Activated naive CD8-positive, alpha-beta T cell treated with anti-CD3 and anti-CD28 coated beads, Interleukin-2, amount 10 ng/mL, durations not matched to agents 7 days and 5 days (primary cell): ENCODE results near the gene CLASRP. TPM values are rescaled to one million over a fixed set of nuclear protein-coding genes. Genes with fewer than 3 reads are reported as not detected.
"Not testable (repeated sequence)": the region's sequence is repeated elsewhere in the genome, so short reads cannot be mapped to it uniquely, and the experiment has no call there.

ENCODE experiments used
- ATAC-seq: fragments of 150-1000 bp; cut with Tn5 transposase; one replicate; pipeline ENCODE4 v1.10.0; 2021; ENCODE audit warnings: low read depth, moderate library complexity
- POLR2A ChIA-PET: fragments of 350-600 bp; sonication (Branson Sonifier 250); formaldehyde crosslinking; loops from one replicate; lab custom pipeline; 2021; ENCODE audit warnings: antibody characterized with exemption; lab: Charles Lee
- DNase-seq: peaks from one replicate; pipeline ENCODE4 v3.0.0; 2021
- H3K27ac Mint-ChIP-seq: one replicate; pipeline ENCODE4 v1.8.0; 2022; ENCODE audit warnings: mild to moderate bottlenecking, mixed read lengths
- H3K27me3 Mint-ChIP-seq: one replicate; pipeline ENCODE4 v1.8.0; 2022; ENCODE audit warnings: mild to moderate bottlenecking, moderate library complexity, mixed read lengths
- H3K36me3 Mint-ChIP-seq: one replicate; pipeline ENCODE4 v1.8.0; 2021; ENCODE audit warnings: mild to moderate bottlenecking, mixed read lengths
- H3K4me1 Mint-ChIP-seq: one replicate; pipeline ENCODE4 v1.8.0; 2021; ENCODE audit warnings: mixed read lengths
- H3K4me3 Mint-ChIP-seq: one replicate; pipeline ENCODE4 v1.8.0; 2022; ENCODE audit warnings: mild to moderate bottlenecking, moderate library complexity, mixed read lengths
- H3K9me3 Mint-ChIP-seq: one replicate; pipeline ENCODE4 v1.8.0; 2021; ENCODE audit warnings: mixed read lengths
- total RNA-seq, 2 experiments: library from RNA; stranded (reverse); gene quantifications; one replicate each; pipeline ENCODE4 v1.2.3, GENCODE V29; 2021

The CLASRP gene
- total RNA-seq, 2 experiments from 2014 or later, result 128 to 129 TPM

DNA sequence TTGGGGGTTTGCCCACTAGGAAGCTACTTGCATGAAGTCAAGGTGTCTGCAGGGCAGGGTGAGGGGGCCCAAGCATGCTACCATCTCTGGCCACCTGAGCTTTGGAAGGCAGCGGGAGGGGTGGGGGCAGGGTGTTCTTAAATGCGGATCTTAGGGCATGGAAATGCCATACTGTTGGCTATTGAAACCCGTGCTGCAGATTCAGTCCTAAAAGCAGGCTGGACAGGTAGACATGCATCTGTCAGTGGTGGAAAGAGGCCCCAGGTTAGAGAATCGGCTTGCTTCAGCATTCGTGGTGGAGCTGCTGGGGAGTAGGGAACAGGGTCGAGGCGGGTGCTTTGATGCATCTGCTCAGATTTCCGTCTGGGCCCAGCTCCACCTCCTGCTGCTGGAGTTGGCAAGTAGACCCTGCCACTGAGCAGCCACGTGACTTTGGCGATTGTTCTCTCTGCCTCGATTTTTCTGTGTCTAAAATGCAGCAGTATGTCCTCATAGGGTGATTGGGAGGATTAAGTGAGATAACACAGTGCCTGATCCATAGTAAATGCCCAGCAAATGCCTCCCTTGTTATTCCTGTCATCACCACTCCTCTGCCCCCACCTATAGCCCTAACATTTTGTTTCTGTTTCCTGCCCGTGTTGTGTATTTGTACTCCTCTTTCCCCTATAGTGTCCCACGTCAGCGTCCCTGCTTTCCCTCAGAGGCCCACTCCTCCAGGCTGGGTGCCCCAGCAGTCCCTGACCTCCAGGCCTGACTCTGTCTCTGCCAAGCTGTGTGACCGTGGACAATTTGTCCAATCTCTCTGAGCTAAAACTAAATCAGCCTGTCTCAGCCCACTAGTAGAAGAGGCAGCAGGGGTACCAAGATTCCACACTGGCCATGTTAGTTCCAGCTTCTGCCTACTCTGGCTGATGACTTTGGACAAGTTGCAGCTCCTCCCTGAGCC lies 59.9 kb downstream of the CLASRP start:
- peak overlapping the region; percentile 31 for H3K27ac Mint-ChIP-seq
- H3K9me3 Mint-ChIP-seq, result no peaks in the 10 kb centered on the region
- ATAC-seq (no peak), DNase-seq (no peak)
- H3K4me3 Mint-ChIP-seq, result no peak overlapping the region
- POLR2A ChIA-PET, result interaction anchor here (1.4 kb wide), 1 partner anchor 20 kb away, joined by 3 read pairs; the partner anchor contains the start of gene GEMIN7
- peaks cover 49% of the 10 kb centered on the region for H3K4me1 Mint-ChIP-seq
- H3K27me3 Mint-ChIP-seq, result no peaks in the 10 kb centered on the region
- peaks cover 6% of the 10 kb centered on the region for H3K36me3 Mint-ChIP-seq

DNA sequence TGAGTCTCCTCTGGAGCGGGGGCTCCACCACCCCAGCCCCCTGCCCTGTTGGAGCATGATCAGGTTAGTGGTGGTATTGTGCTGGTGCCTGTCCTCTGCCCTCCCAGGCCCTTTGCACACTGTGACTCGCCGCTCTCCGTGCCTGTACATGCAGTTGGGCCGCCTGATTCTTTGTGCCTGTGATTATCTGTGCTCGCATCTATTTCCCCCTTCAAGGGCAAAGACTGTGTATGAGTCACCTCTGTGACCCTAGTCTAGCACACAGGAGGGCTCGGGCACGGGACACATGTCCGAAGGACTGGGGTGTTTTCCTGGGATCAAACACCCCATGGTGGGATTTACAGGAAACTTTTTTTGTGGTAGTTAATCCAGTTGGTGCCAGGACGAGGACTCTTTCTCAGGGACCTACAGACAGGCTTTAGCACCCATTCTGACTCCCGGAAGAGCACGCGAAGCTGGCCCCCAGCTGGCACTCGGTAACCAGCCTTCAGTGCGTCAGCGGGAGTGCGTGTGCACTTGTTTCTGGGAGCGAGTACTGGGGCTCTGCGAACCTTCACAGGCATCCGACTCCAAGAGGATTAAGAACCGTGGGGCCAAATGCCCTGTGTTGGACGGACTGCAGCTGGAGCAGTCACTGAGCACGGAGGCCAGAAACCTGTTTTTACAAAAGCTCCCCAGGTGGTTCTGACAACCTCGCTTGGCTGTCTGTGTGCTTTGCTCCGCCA lies 60.8 kb downstream of the CLASRP start:
- H3K4me3 Mint-ChIP-seq, result no peak overlapping the region
- POLR2A ChIA-PET, result no interaction called here
- no peaks in the 10 kb centered on the region for H3K27me3 Mint-ChIP-seq
- H3K4me1 Mint-ChIP-seq, result peaks cover 50% of the 10 kb centered on the region
- ATAC-seq (no peak), DNase-seq (no peak)
- H3K36me3 Mint-ChIP-seq, result peaks cover 6% of the 10 kb centered on the region
- no peaks in the 10 kb centered on the region for H3K9me3 Mint-ChIP-seq
- H3K27ac Mint-ChIP-seq, result no peak overlapping the region

DNA sequence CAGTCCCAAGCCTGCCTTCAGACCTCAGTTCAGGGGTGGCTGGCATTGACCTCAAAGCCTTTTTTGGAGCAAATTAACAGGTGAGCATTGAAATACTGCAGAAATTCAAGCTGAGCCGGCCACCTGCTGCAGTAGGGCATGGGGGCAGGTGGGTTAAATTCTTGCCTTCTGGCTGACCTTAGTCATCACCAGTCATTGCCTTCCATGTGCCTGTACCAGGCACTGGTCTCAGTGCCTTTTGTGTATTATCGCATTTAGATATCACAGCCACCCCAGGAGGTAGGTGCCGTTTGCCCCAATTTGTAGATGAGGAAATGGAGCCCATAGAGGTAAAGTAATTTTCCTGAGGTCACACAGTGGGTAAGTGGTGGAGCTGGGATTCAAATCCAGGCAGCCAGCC lies 61.4 kb downstream of the CLASRP start:
- POLR2A ChIA-PET, result interaction anchor here (1.3 kb wide), 1 partner anchor 25 kb away, joined by 3 read pairs; no protein-coding TSS in a partner anchor
- DNase-seq, result no peak
- H3K27me3 Mint-ChIP-seq, result no peaks in the 10 kb centered on the region
- H3K36me3 Mint-ChIP-seq, result peaks cover 2% of the 10 kb centered on the region
- H3K9me3 Mint-ChIP-seq, result no peaks in the 10 kb centered on the region
- H3K27ac Mint-ChIP-seq, result no peak overlapping the region
- no peak overlapping the region for H3K4me3 Mint-ChIP-seq
- peaks cover 51% of the 10 kb centered on the region for H3K4me1 Mint-ChIP-seq
- no peak for ATAC-seq

DNA sequence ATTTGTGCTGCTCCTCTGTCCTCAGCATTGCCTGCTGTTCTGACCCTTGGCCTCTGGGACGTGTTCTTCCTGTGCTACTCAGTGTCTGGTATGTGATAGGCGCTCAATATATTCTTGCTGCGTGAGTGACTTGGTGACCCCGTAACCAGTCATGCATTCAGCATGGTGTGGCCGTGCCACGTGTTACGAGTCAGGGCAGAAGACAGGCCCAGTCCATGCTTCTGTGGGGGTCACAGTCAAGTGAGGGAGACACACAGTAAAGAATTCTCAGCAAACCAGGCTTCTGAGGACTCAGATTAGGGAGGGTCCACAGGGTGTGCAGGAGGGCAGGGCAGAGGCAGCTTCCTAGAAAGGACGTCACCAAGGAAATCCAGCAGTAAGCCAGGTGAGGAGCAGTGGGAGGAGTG lies 62.0 kb downstream of the CLASRP start:
- Mint-ChIP-seq H3K4me3 (no peak overlapping the region), H3K36me3 (peaks cover 2% of the 10 kb centered on the region), H3K4me1 (peaks cover 52% of the 10 kb centered on the region), H3K9me3 (no peaks in the 10 kb centered on the region), H3K27me3 (no peaks in the 10 kb centered on the region), H3K27ac (peak overlapping the region; percentile 42)
- ATAC-seq (no peak), DNase-seq (no peak)
- POLR2A ChIA-PET, result interaction anchor here (1.3 kb wide), 1 partner anchor 24 kb away, joined by 3 read pairs; no protein-coding TSS in a partner anchor

DNA sequence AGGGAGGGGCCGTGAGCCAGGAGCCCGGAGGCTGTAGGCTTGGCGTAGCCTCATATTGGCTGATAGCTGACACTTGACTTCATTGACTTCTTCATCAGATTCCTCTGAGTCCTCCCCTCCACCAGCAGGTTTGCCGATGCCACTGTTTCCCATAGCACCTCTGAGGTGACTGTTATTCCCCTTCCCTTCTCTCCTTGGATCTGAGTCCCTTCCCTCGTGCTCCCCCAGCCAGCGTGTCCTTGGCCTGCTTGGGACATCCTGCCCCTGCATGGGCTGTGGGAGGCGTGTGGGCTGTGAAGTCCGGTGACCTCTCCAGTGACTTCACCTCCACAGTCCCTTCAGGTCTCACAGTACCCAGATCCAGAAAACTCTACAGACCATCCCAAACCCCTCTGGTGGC lies 63.0 kb downstream of the CLASRP start:
- DNase-seq (no peak), ATAC-seq (no peak)
- H3K4me1 Mint-ChIP-seq, result peaks cover 44% of the 10 kb centered on the region
- POLR2A ChIA-PET, result interaction anchor here (4.4 kb wide), 1 partner anchor 9 kb away, joined by 36 read pairs; the partner anchor contains the start of gene PPP1R37
- peak overlapping the region; percentile 30 for H3K27ac Mint-ChIP-seq
- no peak overlapping the region for H3K4me3 Mint-ChIP-seq
- no peaks in the 10 kb centered on the region for H3K36me3 Mint-ChIP-seq
- no peaks in the 10 kb centered on the region for H3K9me3 Mint-ChIP-seq
- H3K27me3 Mint-ChIP-seq, result no peaks in the 10 kb centered on the region

DNA sequence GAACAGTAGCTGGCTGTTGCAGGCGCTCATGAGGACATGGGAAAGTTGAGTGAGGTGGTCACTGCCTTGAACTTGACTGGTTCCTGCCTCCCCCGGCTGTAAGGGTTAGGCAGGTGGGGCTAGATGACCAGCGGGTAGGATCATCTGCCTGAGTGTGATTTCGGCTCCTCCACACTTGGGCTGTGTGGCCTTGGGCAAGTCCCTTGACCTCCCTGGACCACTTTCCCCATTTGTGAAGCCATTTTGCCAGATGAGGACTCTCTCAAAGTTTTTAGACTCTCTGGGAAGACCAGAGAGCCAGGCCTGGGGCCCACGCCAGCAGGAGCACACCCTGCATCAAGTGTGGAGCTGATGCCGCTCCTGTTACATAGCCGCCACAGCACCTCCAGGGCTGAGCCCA lies 63.6 kb downstream of the CLASRP start:
- peaks cover 42% of the 10 kb centered on the region for H3K4me1 Mint-ChIP-seq
- H3K9me3 Mint-ChIP-seq, result no peaks in the 10 kb centered on the region
- H3K4me3 Mint-ChIP-seq, result no peak overlapping the region
- H3K27me3 Mint-ChIP-seq, result no peaks in the 10 kb centered on the region
- DNase-seq (no peak), ATAC-seq (no peak)
- POLR2A ChIA-PET, result interaction anchor here (0.6 to 4.4 kb wide), 7 partner anchors 10 to 62 kb away, joined by 3 to 36 read pairs (median 5); partner anchors contain the start of genes GEMIN7 and PPP1R37
- H3K27ac Mint-ChIP-seq, result peak overlapping the region; percentile 77
- H3K36me3 Mint-ChIP-seq, result no peaks in the 10 kb centered on the region

DNA sequence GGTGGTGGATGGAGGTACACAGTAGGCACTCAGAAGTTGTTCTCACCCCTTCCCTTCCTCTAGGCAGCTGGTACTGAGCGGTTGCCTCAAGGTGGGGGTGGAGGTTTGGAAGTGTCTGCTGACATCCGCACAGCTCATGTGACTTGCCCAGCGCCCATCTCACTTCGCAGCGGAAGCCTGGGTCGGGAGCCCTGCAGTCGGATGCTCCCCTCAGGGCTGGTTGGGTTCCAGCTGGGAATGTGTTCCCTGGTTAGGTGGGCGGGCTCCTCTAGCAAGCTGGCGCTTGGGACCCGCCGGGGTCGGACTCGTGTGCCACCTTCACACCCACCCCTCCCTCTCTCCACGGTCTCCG lies 64.3 kb downstream of the CLASRP start:
- H3K27me3 Mint-ChIP-seq, result no peaks in the 10 kb centered on the region
- DNase-seq, result peak; percentile 66
- H3K36me3 Mint-ChIP-seq, result no peaks in the 10 kb centered on the region
- H3K9me3 Mint-ChIP-seq, result no peaks in the 10 kb centered on the region
- peak overlapping the region; percentile 70 for H3K4me3 Mint-ChIP-seq
- POLR2A ChIA-PET, result interaction anchor here (0.6 to 4.4 kb wide), 10 partner anchors 10 to 61 kb away, joined by 3 to 36 read pairs (median 4); partner anchors contain the start of genes GEMIN7 and PPP1R37
- peaks cover 38% of the 10 kb centered on the region for H3K4me1 Mint-ChIP-seq
- ATAC-seq, result peak; percentile 92
- peak overlapping the region; percentile 77 for H3K27ac Mint-ChIP-seq

DNA sequence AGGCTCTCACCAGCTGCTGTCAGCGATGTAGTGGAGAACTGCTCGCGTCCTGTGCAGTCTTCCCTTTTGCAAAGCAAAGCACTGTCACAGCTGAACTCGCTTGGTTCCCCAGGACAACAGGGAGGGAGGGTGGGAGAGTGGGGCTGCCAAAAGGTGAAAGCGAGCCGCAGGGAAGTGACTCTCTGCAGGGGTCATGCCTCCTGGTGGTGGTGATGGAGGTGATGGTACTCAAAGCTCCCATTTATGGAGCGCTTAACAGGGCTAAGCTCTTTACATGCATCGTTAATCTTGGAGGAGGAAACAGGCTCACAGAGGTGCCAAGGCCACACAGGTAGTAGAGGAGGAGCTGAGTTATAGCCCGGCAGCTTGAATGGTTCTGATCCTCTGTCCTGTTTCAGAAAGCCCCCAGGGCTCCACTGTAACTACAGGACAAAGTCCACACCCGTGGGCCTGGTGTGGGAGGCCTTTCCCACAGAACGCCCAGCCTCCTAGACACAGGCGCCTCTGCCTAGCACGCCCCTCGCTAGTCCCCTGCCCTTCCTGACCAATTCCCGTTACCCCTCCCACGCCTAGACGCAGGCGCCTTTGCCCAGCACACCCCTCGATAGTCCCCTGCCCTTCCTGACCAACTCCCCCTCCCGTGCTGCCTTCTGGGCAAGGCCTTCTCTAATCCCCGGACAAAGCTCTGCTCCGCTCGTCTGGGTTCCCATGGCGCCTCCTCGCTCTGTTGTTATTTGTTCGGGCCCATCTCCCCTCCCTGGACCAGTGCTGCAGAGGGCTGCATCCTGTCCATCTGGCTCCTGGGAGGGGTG lies 64.9 kb downstream of the CLASRP start:
- H3K4me1 Mint-ChIP-seq, result peaks cover 34% of the 10 kb centered on the region
- H3K9me3 Mint-ChIP-seq, result no peaks in the 10 kb centered on the region
- H3K27ac Mint-ChIP-seq, result peak overlapping the region; percentile 84
- DNase-seq (no peak), ATAC-seq (peak; percentile 35)
- H3K27me3 Mint-ChIP-seq, result no peaks in the 10 kb centered on the region
- POLR2A ChIA-PET, result interaction anchor here (0.6 to 4.4 kb wide), 10 partner anchors 9 to 229 kb away, joined by 3 to 36 read pairs (median 4); partner anchors contain the start of genes GEMIN7 and PPP1R37
- H3K4me3 Mint-ChIP-seq, result peak overlapping the region; percentile 70
- H3K36me3 Mint-ChIP-seq, result no peaks in the 10 kb centered on the region

DNA sequence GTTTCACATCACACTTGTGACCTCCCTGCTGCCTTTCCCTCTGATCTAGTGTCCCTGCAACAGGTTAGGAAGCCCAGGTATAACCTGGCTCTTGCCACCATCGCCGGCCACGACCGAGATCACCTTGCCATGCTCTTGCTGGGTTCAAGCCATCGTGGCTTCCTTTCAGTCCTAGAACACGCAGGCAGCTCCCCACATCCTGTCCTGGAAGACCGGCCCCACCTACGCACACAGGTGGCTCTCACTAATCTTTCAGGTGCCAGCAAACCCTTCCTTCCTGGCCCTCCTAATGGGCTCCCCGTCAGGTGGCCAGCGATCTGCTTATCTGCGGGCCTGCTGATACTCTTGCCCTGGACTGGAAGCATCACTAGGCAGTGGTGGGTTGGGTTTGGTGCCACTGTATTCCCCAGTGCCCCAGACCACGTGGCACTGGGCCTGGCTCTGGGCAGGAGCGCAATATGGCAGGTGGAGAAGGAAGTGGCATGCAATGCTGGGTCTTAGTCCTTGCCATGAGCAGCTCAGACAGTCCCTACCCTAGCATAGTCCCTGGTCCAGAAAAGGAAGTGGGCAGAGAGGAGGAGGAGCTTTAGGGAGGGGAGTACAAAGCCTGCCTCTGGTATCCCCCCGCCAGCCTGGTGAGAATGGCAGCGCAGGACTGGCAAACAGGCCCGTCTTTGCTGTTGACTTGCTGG lies 66.0 kb downstream of the CLASRP start:
- POLR2A ChIA-PET, result interaction anchor here (0.6 to 4.4 kb wide), 6 partner anchors 12 to 73 kb away, joined by 3 to 36 read pairs (median 4); partner anchors contain the start of genes BLOC1S3, PPP1R37 and TRAPPC6A
- Mint-ChIP-seq H3K4me1 (peaks cover 31% of the 10 kb centered on the region), H3K9me3 (no peaks in the 10 kb centered on the region), H3K27ac (peak overlapping the region; percentile 84), H3K4me3 (peak overlapping the region; percentile 68), H3K27me3 (no peaks in the 10 kb centered on the region), H3K36me3 (no peaks in the 10 kb centered on the region)
- ATAC-seq, result no peak
- DNase-seq, result peak; percentile 42

DNA sequence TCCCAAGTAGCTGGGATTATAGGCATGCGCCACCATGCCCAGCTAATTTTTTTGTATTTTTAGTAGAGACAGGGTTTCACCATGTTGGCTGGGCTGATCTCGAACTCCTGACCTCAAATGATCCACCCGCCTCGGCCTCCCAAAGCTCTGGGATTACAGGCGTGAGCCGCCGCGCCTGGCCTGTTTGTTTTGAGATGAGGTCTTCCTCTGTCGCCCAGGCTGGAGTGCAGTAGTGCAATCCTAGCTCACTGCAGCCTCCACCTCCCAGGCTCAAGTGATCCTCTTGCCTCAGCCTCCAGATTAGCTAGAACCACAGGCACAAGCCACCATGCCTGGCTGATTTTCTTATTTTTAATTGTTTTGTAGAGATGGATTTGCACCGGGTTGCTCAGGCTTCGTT lies 67.5 kb downstream of the CLASRP start:
- ATAC-seq, H3K27ac Mint-ChIP-seq, DNase-seq, H3K9me3 Mint-ChIP-seq, POLR2A ChIA-PET, H3K27me3 Mint-ChIP-seq, H3K36me3 Mint-ChIP-seq, H3K4me3 Mint-ChIP-seq: not testable (repeated sequence)
- peaks cover 37% of the 10 kb centered on the region for H3K4me1 Mint-ChIP-seq

DNA sequence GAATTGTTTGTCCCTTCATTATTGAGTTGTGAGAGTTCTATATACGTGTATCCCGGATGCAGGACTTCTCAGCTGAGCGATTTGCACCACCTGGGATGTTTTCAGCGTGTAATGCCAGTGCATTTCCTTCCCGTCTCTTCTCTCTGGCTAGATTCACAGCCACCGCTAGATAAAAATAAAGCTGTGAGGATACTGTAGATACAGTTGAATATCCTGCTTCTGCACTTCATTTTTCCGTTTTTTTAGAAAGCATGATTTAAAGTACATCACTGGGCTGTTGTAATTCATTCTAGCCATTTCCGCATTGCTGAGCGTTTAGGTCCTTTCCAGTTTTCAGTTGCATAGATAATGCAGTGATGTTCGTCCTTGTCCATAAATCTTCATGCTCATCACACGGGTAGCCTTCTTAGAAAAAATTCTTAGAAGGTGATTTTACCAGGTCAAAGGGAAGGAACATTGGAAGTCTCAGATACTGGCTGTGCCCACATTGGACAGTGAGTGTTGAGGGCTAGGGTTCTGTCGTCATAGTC lies 68.8 kb downstream of the CLASRP start:
- Mint-ChIP-seq H3K27me3 (no peaks in the 10 kb centered on the region), H3K36me3 (no peaks in the 10 kb centered on the region), H3K9me3 (no peaks in the 10 kb centered on the region), H3K27ac (no peak overlapping the region), H3K4me3 (no peak overlapping the region), H3K4me1 (peaks cover 34% of the 10 kb centered on the region)
- no peak for ATAC-seq
- no peak for DNase-seq
- POLR2A ChIA-PET, result interaction anchor here (0.6 kb wide), 1 partner anchor 149 kb away, joined by 4 read pairs; no protein-coding TSS in a partner anchor

DNA sequence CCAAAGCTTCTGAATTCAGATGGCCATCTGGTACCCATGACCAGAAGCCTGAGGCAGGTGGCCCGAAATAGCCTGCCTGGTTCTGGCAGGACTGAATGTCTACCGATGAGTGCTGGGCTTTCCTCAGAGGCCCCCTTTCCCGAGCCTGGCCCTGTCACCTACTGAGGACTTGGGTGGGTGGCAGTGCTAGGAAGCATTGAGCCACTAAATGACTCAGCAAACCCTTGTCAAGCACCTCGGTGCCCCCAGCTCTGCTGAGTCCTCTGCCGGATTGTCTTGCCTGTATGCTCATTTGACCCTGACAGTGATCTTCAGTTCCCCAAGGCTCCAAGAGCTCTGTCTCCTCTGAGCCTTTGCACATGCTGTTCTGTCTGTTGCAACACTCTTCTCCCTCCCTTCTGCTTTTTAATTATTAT lies 72.0 kb downstream of the CLASRP start:
- POLR2A ChIA-PET, result no interaction called here
- H3K9me3 Mint-ChIP-seq, result no peaks in the 10 kb centered on the region
- DNase-seq, result no peak
- no peak overlapping the region for H3K27ac Mint-ChIP-seq
- peaks cover 2% of the 10 kb centered on the region for H3K36me3 Mint-ChIP-seq
- peaks cover 17% of the 10 kb centered on the region for H3K4me1 Mint-ChIP-seq
- ATAC-seq, result no peak
- H3K27me3 Mint-ChIP-seq, result no peaks in the 10 kb centered on the region
- no peak overlapping the region for H3K4me3 Mint-ChIP-seq
